Natural killer cell (primary cell): Measurements from ENCODE around the gene TBC1D22B. TPM values are rescaled to one million over a fixed set of nuclear protein-coding genes. Genes with fewer than 3 reads are reported as not detected.

Source experiments
- ATAC-seq, 3 donors: fragments of 150-1000 bp in 2 of 3; fragments of 200-7000 bp in 1 of 3; cut with Tn5 transposase; 1 replicate in 1 of 3; 2 replicates in 2 of 3; pipeline ENCODE4 v1.10.0; 2021; ENCODE audit warnings: mild to moderate bottlenecking in 2 of 3, moderate library complexity in 2 of 3
- DNase-seq, 2 donors: peaks; one replicate each; pipeline versions ENCODE4 v3.0.0 to v3.0.0-alpha.2; 2013 to 2021; ENCODE audit warnings: mixed read lengths in 1 of 2
- H3K27ac ChIP-seq: one replicate; pipeline ENCODE4 v1.5.1; 2013; ENCODE audit warnings: mild to moderate bottlenecking, low read length
- H3K27me3 ChIP-seq: one replicate; pipeline ENCODE4 v1.6.1; 2013; ENCODE audit warnings: low read length; ENCODE audit not compliant: control insufficient read depth, insufficient read depth
- H3K36me3 ChIP-seq: one replicate; pipeline ENCODE4 v1.6.1; 2013; ENCODE audit warnings: low read length; ENCODE audit not compliant: control insufficient read depth, insufficient read depth
- H3K4me1 ChIP-seq: one replicate; pipeline ENCODE4 v1.6.1; 2013; ENCODE audit warnings: low read length; ENCODE audit not compliant: control insufficient read depth, insufficient read depth
- H3K4me3 ChIP-seq: one replicate; pipeline ENCODE4 v1.5.1; 2013; ENCODE audit warnings: low read length
- H3K9me3 ChIP-seq: one replicate; pipeline ENCODE4 v1.6.1; 2013; ENCODE audit warnings: low read length; ENCODE audit not compliant: control insufficient read depth, insufficient read depth
- H3K27ac Mint-ChIP-seq, 2 donors: one replicate each; pipeline ENCODE4 v1.8.0; 2022; ENCODE audit warnings: mild to moderate bottlenecking in 2 of 2, mixed read lengths in 2 of 2, moderate library complexity in 1 of 2
- H3K27me3 Mint-ChIP-seq, 2 donors: one replicate each; pipeline ENCODE4 v1.8.0; 2022; ENCODE audit warnings: low read depth in 2 of 2, mixed read lengths in 2 of 2
- H3K36me3 Mint-ChIP-seq: one replicate; pipeline ENCODE4 v1.8.0; 2022; ENCODE audit warnings: mixed read lengths
- H3K4me1 Mint-ChIP-seq, 2 donors: one replicate each; pipeline ENCODE4 v1.8.0; 2022; ENCODE audit warnings: mixed read lengths in 2 of 2
- H3K4me3 Mint-ChIP-seq: one replicate; pipeline ENCODE4 v1.8.0; 2022; ENCODE audit warnings: mild to moderate bottlenecking, moderate library complexity, mixed read lengths
- H3K9me3 Mint-ChIP-seq, 2 donors: one replicate each; pipeline ENCODE4 v1.8.0; 2022; ENCODE audit warnings: mixed read lengths in 2 of 2
- CTCF ChIP-seq: fragments of 200-600 bp; IDR thresholded peaks from one replicate; pipeline ENCODE4 v1.8.0; 2022; ENCODE audit warnings: antibody characterized with exemption
- WGBS: methylation state at CpG from one replicate; pipeline ENCODE4 v1.1.7; 2013; ENCODE audit warnings: missing lambda C conversion rate; ENCODE audit not compliant: insufficient coverage; 5-methylcytosine and 5-hydroxymethylcytosine counted together
- intact Hi-C: fragments of 100-400 bp; cut with micrococcal nuclease; formaldehyde crosslinking; loops from one replicate; pipeline ENCODE4 v1.14.2; 2022
- total RNA-seq, 4 donors: library from RNA; stranded (reverse); fragments of 120-200 nt in 1 of 4; gene quantifications; one replicate each; pipeline versions ENCODE4 v1.2.3 to v1.2.4, GENCODE V29; 2013 to 2022

Gene TBC1D22B
- total RNA-seq, 3 donors from 2014 or later (not counting 1 experiment from before 2014, with no cell fraction given), result 8.0 to 12.1 (median 12.0) TPM

GRCh38 chr6:37209461-37210205 lies 47.9 kb upstream of the TBC1D22B start:
- Histone ChIP-seq H3K9me3 (no peaks in the 10 kb centered on the region), H3K4me3 (no peak overlapping the region), H3K27me3 (no peaks in the 10 kb centered on the region), H3K36me3 (no peaks in the 10 kb centered on the region), H3K27ac (peak overlapping the region; percentile 22), H3K4me1 (peaks cover 47% of the 10 kb centered on the region)
- Mint-ChIP-seq H3K27me3 (no peaks in the 10 kb centered on the region), H3K9me3 (no peaks in the 10 kb centered on the region), H3K27ac (peak overlapping the region; percentile 12 to 80), H3K36me3 (no peaks in the 10 kb centered on the region), H3K4me1 (peaks cover 39 to 40% of the 10 kb centered on the region in 2 donors), H3K4me3 (no peak overlapping the region)
- DNase-seq, result peak in 1 of 2 donors; percentile 84
- intact Hi-C loops, result loop anchor here (1.0 to 2.0 kb wide), 5 partner anchors 27 to 443 kb away; partner anchors contain the start of gene C6orf89
- no peak for TF ChIP-seq CTCF
- 81% methylated on average over 12 of the region's 12 CpGs for WGBS
- ATAC-seq, result no peak

GRCh38 chr6:37210313-37210968 lies 47.1 kb upstream of the TBC1D22B start:
- Histone ChIP-seq H3K27ac (no peak overlapping the region), H3K4me3 (no peak overlapping the region), H3K27me3 (no peaks in the 10 kb centered on the region), H3K9me3 (no peaks in the 10 kb centered on the region), H3K4me1 (peaks cover 42% of the 10 kb centered on the region), H3K36me3 (no peaks in the 10 kb centered on the region)
- H3K27me3 Mint-ChIP-seq, result no peaks in the 10 kb centered on the region
- H3K4me3 Mint-ChIP-seq, result no peak overlapping the region
- TF ChIP-seq CTCF, result peak; percentile 89
- peak; percentile 57 to 90 for DNase-seq
- intact Hi-C loops, result loop anchor here (1.0 kb wide), 4 partner anchors 38 to 444 kb away; partner anchors contain the start of gene C6orf89
- peak overlapping the region in 1 of 2 donors; percentile 80 for H3K27ac Mint-ChIP-seq
- no peaks in the 10 kb centered on the region for H3K36me3 Mint-ChIP-seq
- ATAC-seq, result peak; percentile 74 to 80 (median 75)
- H3K4me1 Mint-ChIP-seq, result peaks cover 39% of the 10 kb centered on the region in 2 donors
- 76% methylated on average over 5 of the region's 7 CpGs for WGBS
- H3K9me3 Mint-ChIP-seq, result no peaks in the 10 kb centered on the region

- ATAC-seq (no peak), DNase-seq (no peak)
- Mint-ChIP-seq H3K4me1 (peaks cover 25 to 26% of the 10 kb centered on the region in 2 donors), H3K36me3 (no peaks in the 10 kb centered on the region), H3K4me3 (no peak overlapping the region), H3K27ac (no peak overlapping the region), H3K9me3 (no peaks in the 10 kb centered on the region), H3K27me3 (peaks cover 0 to 3% of the 10 kb centered on the region in 2 donors)
- Histone ChIP-seq H3K27me3 (no peaks in the 10 kb centered on the region), H3K4me1 (peaks cover 32% of the 10 kb centered on the region), H3K4me3 (no peak overlapping the region), H3K36me3 (no peaks in the 10 kb centered on the region), H3K27ac (no peak overlapping the region), H3K9me3 (no peaks in the 10 kb centered on the region)
- intact Hi-C loops, result no loop called here
- no peak for TF ChIP-seq CTCF
- 96% methylated on average over 9 of the region's 9 CpGs for WGBS
Observed at GRCh38 chr6:37212268-37212667, 45.3 kb upstream of the TBC1D22B start.
